NCI-H69 (cell line): ENCODE data around the gene NUP93.
"Not testable (repeated sequence)": the region's sequence is repeated elsewhere in the genome, so short reads cannot be mapped to it uniquely, and the experiment has no call there.

Experiments
- DNase-seq: peaks from one replicate; lab custom pipeline; 2025; lab: John Stamatoyannopoulos, UW

The NUP93 gene

DNA sequence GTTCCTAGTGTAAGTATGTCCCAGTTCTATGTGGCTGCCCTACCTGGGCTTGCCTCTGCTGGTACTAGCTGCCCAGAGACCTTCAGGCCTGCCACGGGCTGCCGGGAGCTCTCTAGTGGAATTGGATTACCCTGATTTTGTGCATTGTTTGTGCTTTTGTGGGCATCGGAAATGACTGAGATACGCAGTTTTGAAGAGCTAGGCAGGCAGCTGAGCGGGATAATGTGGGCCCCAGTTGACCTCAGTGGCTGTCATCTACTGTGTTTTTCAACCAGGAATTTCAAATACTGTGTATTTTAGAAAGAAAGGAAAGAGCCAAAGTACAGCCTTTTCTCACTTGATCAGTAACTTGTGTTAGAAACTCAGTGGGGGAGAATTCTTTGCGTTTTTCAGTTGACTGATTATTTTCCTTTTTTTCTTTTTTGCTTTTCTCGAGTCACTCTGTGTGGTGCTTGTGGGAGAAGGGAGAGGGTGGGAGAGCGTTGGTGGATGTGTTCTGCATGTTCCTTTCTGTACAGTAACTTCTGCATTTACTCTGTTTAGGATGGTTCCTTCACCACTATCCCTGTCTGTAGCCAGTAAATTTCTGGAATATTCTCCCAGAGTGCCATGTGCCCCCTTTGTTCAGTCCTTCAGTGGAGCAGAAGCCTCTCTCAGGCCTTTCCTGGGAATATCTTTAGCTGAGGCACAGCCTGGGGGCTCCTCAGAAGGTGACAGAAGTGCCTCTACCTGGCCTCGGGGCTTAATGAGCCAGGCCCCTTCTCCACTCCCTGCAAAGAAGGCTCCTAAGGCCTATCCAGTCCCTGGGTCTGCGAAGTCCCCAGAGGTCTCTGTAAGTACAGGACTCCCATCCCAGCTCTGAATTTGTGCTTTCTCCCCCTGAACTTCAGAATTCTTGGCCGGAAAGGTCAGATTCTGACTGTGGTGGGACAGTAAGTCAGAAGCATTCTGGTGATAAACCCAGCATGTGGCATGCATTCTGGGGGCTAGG, 120.1 kb downstream of the NUP93 start:
- DNase-seq = no peak

- DNase-seq = no peak
Observed at GRCh38 chr16:56851671-56852400, 121.9 kb downstream of the NUP93 start.

DNA sequence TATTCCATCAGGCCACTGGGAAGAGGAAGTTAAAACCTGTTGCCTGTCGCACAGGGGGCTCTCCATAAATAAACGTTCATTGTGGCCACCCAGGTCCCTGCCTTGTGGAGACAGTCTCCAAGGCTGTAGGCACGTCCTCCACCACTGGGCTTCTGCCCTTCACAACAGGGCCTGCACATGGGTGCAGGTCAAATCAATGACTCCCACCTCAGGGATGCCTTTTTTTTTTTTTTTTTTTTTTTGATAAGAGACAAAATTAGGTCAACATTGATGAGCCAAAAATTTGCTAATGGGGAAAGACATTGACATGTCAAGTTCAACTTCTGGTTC, 122.4 kb downstream of the NUP93 start:
- DNase-seq = no peak

GRCh38 chr16:56852968-56853367, 123.0 kb downstream of the NUP93 start:
- no peak for DNase-seq

DNA sequence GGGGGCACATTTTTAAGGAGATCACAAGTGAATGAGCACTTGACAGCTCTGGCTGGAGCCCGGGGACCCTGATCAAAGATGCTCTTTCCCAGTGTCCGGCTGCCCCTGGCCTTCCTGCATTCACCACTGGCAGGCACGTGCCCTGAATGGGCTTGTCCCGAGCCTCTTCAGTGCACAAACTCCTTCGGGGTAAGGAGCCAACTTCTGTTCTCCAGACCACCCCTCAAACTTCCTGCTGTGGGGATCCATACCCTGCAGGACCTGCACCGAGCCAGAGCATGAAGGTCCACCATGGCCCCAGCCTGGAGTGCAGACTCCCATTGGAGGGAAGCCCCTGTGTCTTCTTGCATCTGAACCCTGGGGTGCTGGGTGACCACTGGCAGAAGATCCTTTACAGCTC, 125.3 kb downstream of the NUP93 start:
- no peak for DNase-seq

DNA sequence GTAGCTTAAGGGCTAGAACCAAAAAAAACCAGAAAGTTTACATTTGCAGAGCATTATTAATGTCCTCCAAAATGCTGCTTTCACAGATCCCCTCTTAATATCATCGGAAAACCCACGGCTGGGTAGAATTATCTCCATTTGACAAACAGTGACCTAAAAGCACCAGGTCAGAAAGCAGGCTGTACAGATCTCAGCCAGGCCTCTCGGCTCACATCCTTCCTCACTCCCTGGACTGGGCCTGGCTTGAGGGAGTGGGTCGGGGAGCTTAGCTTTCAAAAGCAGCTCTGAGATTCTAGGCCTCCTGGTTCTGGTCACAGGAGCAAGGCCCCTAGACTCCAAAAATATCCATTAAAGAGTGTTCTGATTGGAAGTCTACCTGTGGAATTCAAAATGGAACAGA, 126.0 kb downstream of the NUP93 start:
- no peak for DNase-seq

DNA sequence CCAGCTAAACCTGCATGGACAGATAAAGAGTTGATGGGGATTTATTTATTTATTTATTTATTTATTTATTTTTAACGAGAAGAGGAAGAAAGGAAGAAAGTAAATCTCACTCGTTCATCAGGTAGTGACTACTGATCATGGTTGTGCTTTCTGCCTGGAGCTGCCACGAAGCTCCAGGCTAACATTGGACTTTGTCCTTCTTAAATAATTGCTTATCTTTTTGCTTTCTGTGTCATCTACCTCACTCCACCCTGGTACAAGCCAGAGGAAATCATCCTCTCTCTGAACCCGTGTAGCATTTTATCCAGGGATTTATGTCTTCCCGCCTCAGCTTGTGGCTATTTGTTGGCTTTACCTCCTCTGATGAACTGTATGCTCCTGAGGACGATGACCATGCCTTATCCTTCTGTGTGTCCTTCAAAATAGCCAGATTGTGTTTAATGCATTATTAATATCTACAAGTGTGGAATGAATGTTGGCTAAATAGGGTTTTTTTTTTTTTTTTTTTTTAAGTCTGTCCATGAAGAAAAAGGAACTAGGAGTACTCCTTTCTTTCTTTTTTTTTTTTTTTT, 127.0 kb downstream of the NUP93 start:
- DNase-seq = no peak

GRCh38 chr16:56858374-56858773, 128.4 kb downstream of the NUP93 start:
- no peak for DNase-seq

DNA sequence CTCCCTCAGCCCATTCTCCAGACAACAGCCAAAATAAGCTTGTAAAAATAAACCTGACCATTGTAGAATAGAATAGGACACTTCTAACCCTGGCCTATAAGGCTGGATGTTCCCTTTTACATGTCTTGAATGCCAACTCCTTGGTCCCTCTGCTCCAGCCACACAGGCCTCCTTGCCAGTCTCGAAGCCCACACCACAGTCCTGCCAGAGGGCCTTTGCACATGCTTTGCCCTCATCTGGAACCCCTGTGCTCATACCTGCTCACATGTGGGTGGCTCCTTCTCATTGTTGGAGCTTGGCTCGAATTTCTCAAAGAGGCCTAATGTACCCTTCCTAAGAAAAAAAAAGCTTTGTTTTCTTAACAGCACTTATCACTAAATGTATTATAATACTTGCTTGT, 129.7 kb downstream of the NUP93 start:
- no peak for DNase-seq

DNA sequence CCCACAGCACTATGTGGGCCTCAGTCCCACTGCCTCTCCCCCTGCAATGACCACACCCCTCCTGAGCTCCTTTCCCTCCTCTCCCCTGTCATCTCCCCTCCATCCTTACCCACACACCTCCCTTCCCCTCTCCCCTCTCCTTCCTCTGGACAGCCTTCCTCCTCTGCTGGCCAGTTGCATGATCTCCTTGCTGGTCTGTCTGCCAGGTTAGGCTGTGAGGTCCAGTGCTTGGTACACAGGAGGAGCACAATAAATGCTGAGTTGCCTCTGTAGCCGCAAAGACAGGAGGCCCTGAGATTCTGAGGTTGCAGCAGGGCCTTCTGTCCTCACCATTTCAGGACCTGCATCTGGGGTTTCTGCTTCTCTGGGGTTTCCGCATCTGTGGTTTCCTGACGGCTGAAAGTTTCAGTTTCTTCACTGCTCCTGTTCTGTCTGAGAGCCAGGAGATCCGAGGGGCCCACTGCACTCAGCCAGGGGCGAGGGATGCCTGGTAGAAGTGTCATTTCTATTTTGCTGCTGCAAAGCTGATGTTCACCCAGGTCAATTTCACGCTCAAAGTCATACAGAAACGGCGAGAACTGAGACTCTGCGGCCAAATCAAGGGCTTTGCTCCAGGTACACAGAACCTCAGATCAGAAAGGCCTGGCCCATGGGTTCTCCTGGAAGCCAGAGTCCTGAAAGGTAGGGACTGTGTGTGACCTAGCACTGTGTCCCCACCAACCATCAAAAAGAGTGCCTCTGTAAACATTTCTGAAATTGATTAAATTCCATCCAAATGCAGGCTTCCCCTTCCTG, 130.5 kb downstream of the NUP93 start:
- DNase-seq = no peak

DNA sequence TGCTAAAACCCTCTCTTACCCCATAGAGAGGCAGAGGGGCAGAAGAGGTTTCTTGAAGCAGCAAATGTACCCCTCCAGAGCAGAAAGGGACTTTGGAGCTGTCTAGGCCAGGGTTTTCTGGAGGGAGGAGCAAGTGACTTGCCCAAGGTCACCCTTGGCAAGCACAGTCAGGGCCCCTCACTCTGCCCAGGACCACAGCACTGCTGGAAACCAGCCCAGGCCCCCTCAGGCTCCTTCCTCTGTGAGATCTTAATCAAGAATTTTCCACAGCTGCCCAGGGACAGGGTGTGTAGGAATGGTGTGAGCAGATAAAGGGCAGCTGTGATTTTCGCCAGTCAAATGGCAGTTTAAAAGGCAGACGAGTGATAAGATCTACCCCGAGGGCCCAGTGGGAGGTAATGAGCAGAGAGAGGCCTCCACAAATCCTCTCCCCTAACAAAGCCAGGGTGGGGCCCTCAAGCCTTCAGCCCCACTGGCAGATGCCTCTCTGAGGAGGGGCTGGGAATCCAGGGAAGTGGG, 131.2 kb downstream of the NUP93 start:
- peak; percentile 28 for DNase-seq

DNA sequence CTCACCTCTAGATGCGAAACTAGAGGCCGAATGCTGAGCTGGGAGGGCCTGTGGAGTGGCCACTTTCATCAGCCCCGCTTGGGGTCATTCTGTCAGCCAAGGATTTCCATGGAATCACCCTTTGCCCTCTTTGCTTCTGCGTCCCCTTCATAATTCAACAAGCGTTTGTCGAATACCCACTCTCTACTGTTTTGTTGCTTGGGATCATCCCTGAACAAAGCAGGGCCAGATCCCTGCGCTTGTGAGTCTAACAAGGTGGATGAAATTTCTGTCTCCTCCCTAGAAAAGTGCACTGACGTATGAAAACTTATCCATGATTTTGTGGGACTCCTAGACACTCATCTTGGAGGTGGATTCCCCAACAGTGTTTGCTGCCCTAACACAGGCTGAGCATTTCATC, 131.8 kb downstream of the NUP93 start:
- no peak for DNase-seq

- DNase-seq = no peak
Observed at GRCh38 chr16:56862776-56863175, 132.8 kb downstream of the NUP93 start.

DNA sequence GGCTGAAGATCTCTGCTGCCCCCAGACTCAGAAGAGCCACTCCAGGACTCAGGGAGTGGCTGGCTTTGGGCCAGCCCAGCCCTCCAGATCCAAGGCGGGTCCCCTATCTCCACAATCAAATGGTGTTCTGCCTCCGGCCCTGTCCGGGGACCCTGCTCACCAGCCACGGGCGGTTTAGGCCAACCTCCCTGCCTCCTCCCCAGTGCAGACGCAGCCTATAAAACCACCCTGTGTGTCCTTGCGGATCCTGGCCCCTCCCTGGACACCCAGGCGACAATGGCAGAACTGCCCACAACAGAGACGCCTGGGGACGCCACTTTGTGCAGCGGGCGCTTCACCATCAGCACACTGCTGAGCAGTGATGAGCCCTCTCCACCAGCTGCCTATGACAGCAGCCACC, 135.0 kb downstream of the NUP93 start, which contains the start of gene SLC12A3:
Gene SLC12A3 (plus strand): TSS at position 248 of the 400 bp plus-strand sequence. CDS start 29 bp downstream, at position 277.
- DNase-seq = no peak

- no peak for DNase-seq
Observed at GRCh38 chr16:56865394-56866062, 135.6 kb downstream of the NUP93 start.

DNA sequence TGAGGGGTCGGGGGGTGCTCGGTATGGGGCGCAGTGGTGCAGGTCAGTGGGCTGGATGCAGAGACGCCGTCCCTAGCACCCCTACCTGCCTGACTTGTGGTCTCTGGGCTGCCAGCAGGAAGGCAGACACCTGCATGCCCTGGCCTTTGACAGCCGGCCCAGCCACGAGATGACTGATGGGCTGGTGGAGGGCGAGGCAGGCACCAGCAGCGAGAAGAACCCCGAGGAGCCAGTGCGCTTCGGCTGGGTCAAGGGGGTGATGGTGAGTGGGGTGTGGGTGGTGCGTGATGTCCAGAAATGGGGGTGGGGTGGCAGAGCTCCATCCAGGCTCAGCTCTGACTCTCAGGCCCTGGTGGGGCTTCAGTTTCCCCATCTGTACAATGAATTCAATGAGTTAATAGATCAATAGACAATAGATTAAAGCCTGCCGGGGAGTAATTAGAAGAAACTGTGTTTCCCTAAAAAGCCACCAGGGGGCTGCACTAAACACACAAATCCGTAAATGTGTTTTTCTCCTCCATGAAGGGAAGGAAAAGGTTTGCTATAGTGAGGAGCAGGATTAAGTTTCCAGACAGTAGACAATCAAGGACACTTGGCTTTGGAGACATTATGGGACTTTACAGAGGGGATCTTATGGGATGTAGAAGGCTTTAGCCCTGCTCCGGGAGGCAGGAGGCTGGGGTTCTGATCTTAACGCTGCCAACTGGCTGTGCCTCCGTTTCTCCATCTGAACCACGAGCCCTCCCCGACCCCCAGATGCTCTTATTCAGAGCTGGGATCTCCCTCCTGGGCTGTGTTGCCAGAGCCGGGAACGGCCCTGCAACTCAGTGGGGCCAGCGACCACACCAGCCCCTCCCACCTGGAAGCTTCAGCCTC, 137.3 kb downstream of the NUP93 start:
- DNase-seq = peak; percentile 54

- no peak for DNase-seq
Observed at GRCh38 chr16:56868175-56868574, 138.2 kb downstream of the NUP93 start.

- not testable (repeated sequence) for DNase-seq
Observed at GRCh38 chr16:56868766-56869165, 138.8 kb downstream of the NUP93 start.

DNA sequence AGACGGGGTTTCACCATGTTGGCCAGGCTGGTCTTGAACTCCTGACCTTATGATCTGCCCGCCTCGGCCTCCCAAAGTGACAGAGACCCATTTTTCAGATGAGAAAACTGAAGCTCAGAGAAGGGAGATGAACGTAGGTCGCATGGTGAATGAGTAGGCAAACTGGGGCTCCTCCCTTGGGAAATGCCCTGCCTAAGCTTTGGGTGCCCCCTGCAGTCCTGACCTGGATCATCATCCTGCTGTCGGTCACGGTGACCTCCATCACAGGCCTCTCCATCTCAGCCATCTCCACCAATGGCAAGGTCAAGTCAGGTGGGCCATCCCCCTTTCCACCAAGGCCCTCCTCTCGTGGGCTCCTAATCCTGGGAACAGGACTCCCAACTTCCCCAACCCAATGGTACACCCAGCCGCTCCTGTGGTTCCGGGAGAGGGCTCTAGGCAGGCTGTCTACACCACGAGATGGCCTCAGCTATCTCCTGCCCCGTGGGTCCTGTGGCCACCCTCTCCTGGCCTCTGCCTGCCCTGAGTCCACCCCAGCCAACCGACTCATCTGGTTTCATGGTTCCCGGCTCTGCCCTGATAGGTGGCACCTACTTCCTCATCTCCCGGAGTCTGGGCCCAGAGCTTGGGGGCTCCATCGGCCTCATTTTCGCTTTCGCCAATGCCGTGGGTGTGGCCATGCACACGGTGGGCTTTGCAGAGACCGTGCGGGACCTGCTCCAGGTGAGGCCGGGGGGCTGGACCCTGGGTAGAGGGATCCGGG, 139.8 kb downstream of the NUP93 start:
- no peak for DNase-seq
